Heart left ventricle (tissue), 13 donors: ENCODE data around the gene NYAP1.

Experiments
- CTCF ChIP-seq, 12 donors: fragments of 200-600 bp; sonication (generic) in 4 of 12; IDR thresholded peaks; one replicate each; pipeline versions ENCODE4 v1.5.0 to v1.8.0; 2018 to 2022; ENCODE audit warnings: antibody characterized with exemption in 12 of 12, mild to moderate bottlenecking in 5 of 12
- POLR2A ChIP-seq, 2 donors: fragments of 450-650 bp; IDR thresholded peaks; one replicate each; pipeline ENCODE4 v1.6.1; 2017; ENCODE audit warnings: antibody characterized with exemption in 2 of 2, mild to moderate bottlenecking in 2 of 2, moderate library complexity in 2 of 2
- donor health status: ischemic (EF 13 %, LVEDD 7.1; RV severe dilation, severe dysfunction).
- donor health status: DM: no; HTN: yes; CAD: no.
- donor health status: DM: no; HTN: no; CAD: no.
- donor health status: ischemic (EF 25% LVEDD 6.9; RV normal size, moderate dysfunction).
- donor health status: ischemic (EF 25% LVEDD 5.7; RV mildly dilated, moderate dysfunction).
- donor health status: ischemic (EF 35%, LVEDD 5.7; RV mildly dilated, moderate dysfunction).
- donor health status: nonischemic (EF 11% LVEDD 7.7; RV severe dilation, severe dysfunction).
- donor health status: DM: yes; HTN: yes; CAD: no.
- donor health status: PGD.
- donor health status: ischemic (EF 29% LVEDD 5.4; RV normal size, mild dysfunction).
- donor health status: nonischemic (EF 23%, LVEDD 6.1; RV moderate dilation, normal function).

GRCh38 chr7:100438172-100438571 is 45.6 kb upstream of the NYAP1 start:
- TF ChIP-seq CTCF (IDR thresholded peaks at IDR 0.05) (no peak), POLR2A (IDR thresholded peaks at IDR 0.05) (no peak)
